SKM-1 treated with dmso at 0.1 percent for 144 hours (cell line): ENCODE data around the gene FFAR2.
"Not testable (repeated sequence)": the region's sequence is repeated elsewhere in the genome, so short reads cannot be mapped to it uniquely, and the experiment has no call there.

Experiments
- DNase-seq: peaks from one replicate; lab custom pipeline; 2025; ENCODE audit not compliant: unreplicated experiment; lab: John Stamatoyannopoulos, UW

Gene FFAR2

GRCh38 chr19:35423406-35423805 lies 24.7 kb upstream of the FFAR2 start:
- DNase-seq = not testable (repeated sequence)

GRCh38 chr19:35425682-35426081 lies 22.4 kb upstream of the FFAR2 start:
- DNase-seq = no peak

DNA sequence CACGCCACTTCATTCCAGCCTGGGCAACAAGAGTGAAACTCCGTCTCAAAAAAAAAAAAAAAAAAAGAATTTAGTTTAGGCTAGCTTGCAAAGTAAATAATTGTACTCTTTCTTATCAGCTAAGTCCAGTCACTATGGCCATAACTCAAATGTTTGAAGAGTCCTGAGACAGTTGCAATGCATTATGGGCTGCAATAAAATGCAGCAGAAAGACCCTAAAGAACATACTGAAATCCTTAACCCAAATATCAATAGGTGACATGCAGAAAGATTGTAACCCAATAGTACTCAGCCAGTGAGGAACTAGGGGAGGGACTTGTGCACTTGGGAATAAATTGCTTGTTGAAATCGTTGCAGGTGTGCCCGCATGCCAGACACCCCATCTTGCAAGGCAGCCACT lies 20.9 kb upstream of the FFAR2 start:
- DNase-seq = no peak

DNA sequence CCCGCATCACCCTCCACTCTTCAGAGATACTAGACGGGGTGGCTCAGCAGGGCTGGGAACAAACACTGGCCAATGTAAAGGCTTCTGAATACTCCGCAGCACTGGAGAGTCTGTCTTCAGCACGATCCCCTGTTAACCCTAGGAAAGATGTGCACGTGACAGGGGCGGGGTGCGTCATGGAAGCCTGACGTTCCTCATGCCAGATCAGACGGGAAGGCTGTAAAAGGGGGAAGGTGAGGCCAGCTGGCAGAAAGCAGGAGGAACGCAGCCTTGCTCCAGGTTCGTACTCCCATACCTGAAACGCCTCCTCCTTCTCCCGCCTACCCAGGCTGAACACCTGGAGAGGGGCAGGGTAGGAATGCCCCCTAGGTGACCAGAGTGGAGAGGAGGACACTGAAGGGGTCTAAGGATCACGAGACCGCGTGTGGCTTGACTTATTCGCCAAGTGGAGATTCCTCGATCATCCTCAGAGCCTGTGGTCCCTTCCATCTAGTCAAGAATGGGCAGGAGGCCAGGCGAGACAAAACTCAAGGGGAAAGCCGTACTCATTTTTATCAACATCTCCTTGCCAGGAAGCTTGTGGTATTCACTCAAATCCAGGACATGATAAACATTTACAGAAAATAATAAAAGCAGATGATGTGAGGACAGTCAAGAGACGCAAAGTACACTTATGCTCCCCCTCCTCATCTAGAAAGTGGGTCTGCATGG lies 18.2 kb upstream of the FFAR2 start:
- DNase-seq = no peak

- DNase-seq = no peak
These were observed 17.5 kb upstream of the FFAR2 start for GRCh38 chr19:35430409-35431144.

DNA sequence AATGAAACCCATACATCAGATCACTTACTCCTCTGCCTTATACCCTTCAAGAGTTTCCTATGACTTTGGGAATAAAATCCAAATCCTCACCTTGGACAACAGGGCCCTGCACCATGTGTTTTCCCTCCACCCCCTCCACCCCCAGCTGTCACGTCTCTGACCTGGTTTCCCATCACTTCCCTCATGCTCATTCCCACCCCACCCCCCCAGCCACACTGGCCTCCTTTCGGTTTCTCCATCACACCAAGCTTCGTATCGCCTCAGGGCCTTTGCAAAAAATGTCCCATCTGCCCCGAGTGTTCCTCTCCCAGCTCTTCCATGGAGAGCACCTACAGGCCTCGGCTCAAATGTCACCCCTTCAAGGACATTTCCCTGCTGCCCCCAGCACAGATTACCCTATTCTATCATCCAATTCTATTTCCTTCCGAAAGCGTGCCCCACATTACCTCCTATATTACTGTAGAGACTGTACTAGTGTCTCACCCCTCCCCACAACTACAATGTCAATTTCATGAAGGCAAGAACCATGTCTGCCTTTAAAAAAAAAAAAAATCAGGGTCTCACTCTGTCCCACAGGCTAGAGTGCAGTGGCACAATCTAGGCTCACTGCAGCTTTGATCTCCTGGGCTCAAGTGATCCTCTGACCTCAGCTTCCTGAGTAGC lies 16.8 kb upstream of the FFAR2 start:
- no peak for DNase-seq

DNA sequence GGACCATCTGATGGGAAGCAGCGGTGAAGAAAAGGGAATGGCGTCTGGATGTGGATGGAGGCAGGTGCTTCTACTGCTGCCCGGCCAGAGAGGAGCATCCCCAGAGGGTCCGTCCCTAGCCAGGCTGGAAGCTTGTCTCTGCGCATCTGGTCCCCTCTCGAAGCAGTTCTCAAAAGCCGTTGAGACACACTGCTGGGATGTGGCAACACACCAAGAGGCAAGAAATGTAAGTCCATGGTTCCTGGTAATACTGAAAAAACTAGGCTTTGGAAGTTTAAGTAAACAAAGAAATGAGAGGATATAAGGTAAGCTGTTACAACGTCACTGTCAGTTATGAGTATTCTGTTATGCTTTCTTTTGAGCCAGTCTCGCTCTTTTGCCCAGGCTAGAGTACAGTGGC lies 15.1 kb upstream of the FFAR2 start:
- no peak for DNase-seq

GRCh38 chr19:35433448-35433847 lies 14.6 kb upstream of the FFAR2 start:
- DNase-seq = no peak

DNA sequence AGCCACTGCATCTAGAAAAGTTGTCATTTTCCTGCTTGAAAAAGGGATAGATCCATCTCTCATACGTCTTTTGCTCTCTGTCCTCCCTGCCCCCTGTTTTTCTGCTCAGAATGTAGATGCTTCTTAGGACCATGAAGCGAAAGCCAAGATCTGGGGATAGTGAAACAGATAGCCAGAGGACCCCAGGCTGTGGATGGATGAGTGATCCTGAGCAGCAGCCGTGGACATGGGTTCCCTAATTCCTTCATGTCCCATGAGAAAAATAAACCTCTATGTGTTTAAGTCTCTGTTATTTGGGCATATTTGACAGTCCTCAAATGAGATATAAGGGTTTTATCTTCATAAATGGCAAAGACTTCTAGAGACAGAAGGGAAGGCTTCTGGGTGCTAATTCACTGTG lies 12.2 kb upstream of the FFAR2 start:
- no peak for DNase-seq

DNA sequence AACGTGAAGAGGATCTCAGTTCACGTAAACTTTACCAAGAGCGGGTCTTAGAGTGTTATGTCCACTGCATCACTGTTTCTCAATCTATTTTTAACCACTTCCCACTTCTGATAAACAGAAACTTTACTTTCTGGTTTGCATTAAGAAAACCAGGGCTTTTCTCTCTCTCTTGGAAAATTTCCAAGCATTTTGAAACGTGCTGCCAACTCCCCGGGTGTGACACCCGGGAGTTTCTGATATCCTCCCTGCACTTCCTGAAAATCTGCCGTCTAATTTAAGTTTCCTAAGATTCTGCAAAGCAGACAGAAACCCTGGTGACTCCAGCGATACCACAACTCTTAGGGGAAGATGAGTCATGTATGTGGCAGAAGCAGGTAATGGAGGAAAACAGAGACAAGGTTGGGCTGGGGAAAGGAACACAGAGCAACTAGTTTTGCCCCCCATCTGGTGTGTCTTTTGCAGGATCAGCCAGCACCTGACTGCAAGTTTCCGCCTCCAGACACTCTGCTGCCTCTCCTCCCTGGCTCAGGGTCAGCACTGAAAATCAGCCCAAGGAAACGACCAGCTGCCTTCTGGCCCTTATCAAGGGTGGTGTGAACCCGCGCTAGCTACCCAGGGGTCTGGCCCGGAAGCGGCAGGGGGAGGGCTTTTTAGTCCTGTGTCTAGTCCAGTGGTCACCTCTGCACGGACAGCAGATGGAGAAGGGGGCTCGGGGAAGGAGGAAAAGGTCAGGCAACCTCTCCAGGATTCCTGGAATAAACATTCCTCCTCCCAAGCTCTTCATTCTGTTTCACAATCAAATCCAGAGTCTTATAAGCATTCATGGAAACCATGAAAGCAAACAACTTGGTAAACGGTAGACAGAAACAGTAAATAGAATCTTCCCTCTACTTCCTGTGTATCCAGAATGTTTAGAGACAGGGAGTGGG lies 11.3 kb upstream of the FFAR2 start:
- DNase-seq = peak; percentile 88

DNA sequence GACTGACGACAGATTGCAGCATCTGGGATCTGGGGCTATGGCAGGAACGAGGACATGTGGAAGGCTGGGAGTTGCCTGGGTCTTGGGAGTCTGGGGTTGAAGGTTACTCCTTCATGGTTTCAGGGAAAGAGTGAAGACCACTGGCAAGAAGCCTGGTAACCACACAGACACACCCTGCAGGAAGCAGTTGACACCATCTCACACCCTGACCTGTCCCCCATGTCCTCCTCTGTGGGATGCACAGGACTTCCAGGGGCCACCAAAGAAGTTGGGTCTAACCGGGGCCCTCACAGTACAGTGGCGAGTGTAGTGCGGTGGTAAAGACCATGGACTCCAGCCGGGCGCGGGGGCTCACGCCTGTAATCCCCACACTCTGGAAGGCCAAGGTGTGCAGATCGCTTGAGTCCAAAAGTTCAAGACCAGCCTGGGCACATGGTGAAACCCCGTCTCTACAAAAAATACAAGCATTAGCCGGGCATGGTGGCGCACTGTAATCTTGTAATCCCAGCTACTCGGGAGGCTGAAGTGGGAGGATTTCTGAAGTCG lies 10.6 kb upstream of the FFAR2 start:
- no peak for DNase-seq

DNA sequence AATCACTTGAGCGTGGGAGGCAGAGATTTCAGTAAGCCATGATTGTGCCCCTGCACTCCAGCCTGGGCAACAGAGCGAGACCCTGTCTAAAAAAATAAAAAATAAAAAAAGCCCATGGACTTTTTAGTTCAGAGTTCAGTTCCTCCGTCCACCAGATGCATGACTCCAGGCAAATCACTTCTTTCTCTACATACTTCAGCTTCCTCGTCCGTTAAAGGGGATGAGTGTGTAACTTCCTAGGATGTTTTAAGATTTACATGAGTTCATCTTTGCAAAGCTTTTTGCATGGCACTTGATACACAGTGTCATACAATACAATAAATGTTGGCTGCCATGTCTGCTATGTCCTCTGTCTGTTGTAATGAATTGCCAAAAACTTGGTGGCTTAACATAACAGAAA lies 10.0 kb upstream of the FFAR2 start:
- no peak for DNase-seq

GRCh38 chr19:35438527-35438926 lies 9.5 kb upstream of the FFAR2 start:
- DNase-seq = no peak

DNA sequence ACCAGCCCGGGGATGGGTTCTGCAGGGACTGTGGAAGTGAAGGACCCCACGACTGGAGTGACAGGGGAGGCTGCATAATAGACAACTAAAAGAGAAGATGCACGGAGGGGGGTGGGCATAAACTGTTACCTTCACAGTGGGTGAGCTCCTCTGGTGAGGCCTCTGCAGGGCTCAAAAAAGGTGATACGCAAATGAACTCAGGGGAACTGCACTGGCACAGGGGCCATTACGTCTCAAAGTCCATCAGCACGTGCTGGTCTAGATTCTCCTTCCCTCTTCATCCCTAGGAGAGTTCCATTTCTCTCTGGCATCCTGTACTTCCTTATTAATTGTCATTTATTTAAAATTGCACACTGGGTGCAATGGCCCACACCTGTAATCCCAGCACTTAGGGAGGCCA lies 8.1 kb upstream of the FFAR2 start:
- no peak for DNase-seq

DNA sequence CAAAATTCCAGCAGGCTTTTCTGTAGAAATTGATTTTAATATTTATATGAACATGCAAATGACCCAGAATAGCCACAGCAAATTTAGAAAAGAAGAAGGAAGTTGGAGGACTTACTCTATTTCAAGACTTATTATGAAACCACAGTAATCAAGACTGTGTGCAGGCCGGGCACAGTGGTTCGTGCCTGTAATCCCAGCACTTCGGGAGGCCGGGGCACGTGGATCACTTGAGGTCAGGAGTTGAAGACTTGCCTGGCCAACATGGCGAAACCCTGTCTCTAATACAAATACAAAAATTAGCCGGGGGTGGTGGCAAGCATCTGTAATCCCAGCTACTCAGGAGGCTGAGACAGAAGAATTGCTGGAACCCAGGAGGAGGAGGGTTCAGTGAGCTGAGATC lies 6.0 kb upstream of the FFAR2 start:
- peak; percentile 91 for DNase-seq

DNA sequence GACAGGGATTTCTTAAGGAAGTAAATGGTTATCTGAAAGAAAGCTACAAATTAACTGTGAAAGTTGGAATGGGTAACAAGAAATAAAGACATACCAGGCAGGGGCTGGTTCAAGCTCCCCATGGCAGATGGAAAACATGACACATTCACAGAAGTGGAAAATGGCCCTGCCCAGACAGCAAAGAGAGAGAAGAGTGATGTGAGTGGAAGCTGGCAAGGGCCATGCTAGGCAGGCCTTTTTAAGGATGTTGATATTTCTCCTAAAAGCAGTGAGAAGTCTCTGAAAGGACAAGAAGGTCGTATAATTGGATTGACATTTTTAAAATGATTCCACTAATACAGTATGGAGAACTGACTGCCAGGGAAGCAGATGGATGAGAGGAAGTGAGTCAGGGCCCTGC lies 3.3 kb upstream of the FFAR2 start:
- DNase-seq = no peak

- DNase-seq = peak; percentile 66
These were observed 2.0 kb upstream of the FFAR2 start for GRCh38 chr19:35445826-35446593.

- DNase-seq = peak; percentile 70
These were observed 1.4 kb downstream of the FFAR2 start for GRCh38 chr19:35449359-35450043.

DNA sequence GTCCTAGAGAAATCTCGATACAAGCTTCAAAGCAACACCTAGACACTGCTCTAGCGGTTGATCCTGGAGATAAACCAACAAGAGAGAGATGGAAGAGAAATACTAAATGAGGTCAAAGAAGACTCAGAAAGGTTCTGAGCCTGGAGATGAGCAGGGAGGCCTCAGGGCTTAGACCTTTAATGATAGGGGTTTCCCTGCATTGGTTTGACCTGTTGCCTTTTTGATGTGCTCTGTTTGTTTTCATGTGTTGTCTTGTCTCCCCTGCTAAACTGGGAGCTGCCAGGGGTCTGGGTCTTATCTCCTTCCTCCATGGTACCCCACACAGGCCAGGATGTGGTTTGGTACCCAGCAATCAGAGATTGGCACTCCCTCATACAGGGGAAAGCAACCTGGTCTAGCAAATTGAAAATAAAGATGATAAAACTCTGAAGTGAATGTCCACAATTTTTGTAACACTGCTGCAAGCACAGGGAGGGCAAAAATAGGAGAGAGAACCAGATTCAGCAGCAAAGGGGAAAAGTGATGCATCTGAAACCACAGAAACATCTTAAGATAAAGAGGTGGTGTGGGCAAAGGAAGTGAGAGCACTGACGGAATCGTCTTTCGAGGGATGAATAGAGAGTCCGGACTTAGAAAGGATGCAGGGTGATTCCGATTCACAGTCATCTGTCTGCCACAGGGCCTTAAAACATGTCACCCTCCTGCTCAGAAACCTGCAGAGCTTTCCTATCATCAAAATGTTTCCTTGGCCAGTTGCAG lies 3.5 kb downstream of the FFAR2 start:
- DNase-seq = no peak
